Hematopoietic multipotent progenitor cell treated with erythropoietin and hydrocortisone succinate and interleukin-3 and kit ligand, for 6 days (in vitro differentiated cells): ENCODE data around the gene CCDC61.

ENCODE experiments used
- DNase-seq: peaks from one replicate; pipeline ENCODE4 v3.0.0-alpha.2; 2015

The CCDC61 gene

DNA sequence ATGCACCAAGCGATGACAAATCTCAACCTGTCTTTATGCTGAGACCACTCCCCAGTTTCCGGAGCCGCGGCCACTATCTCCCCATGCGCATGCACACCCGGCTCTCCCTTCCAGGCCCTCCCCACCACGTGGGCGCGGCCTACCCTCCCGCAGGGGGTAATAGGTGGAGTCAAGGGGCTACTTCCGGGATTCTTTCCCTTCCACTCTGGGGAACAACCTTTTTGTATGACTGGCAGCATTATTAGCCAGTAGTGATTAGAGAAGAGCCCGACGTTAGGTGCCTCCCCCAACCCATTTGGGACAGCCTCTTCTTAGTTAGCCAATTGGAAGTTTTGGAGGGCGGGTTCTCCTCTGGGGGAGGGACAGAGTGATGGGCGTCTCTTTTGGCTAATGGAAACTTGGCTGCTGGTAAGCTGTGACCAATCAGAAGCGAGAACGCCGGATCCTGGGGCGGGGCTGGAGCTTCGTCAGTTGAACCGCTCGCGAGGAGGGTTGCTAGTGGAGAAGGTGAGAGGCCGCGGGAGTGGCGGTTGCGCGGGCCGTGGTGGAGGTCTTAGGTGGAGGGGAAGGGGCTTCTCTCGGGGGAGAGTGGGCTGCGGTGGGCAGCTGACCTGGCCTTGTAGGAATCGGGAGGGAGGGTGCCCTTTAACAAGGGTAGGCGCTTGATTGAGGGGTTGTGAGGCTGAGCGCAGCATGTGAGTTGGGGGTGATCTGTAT lies at the start of gene CCDC61:
TSS of gene CCDC61 (plus strand) at position 470 of the 717 bp plus-strand sequence. CDS start 7,552 bp downstream, outside the sequence.
- peak; percentile 100 for DNase-seq

GRCh38 chr19:45947926-45948325 lies 47.3 kb upstream of the CCDC61 start:
- no peak for DNase-seq

DNA sequence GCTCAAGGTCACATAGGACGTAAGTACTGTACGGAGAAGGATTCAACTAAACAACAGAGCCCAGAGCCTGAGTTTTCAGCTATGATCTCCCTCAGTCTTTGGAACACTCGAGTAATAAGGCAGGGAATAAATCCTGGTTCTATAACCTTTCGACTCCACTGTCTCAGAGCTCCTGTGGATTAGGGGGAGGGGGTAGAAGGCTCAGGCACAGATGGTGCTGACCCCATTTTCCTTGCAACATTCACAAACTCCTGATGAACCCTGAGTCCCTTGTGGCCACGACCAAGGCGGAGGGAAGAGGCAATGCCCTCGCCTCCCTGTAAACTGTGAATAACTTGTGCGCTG lies 43.0 kb upstream of the CCDC61 start:
- DNase-seq: no peak

DNA sequence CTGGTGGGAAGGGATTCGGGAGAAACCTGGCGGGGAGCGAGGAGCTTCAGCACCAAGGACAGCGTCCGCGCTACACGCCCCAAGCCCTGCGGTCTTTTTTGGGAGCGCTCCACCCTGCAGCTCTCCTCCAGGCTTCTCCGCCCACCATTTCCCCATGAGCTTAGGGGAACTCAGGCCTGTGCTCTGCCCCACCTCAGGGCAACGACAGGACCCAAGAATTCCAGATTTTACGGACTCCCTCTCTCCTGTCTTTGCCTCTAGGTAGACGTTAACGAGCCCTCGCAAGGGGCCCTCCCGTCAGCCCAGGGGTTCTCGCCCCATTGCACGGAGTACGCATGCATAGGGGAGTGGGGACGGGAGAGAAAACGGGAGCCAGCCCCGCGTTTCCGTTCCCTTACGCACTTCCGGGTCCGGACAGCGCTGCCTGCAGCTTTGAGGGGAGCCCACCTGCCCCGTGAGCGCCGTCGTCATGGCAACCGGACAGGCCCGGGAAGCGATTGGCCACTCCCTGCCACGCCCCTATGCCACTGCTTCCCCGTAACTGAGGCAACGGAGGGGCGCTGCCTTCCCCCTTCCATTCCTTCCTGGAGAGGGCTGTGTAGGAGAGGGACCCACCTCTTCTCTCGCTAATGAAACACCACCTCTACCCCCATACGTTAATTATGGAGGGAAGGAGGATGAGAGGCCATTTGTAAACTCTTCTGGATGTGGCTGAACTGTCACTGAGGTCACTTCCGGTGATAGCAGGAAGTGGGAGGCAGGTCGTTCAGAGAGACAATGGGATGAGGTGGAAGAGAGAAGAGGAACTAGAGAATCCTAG lies 42.4 kb upstream of the CCDC61 start:
- DNase-seq: peak; percentile 86

- DNase-seq: no peak
Observed at GRCh38 chr19:45953676-45954075, 41.6 kb upstream of the CCDC61 start.

DNA sequence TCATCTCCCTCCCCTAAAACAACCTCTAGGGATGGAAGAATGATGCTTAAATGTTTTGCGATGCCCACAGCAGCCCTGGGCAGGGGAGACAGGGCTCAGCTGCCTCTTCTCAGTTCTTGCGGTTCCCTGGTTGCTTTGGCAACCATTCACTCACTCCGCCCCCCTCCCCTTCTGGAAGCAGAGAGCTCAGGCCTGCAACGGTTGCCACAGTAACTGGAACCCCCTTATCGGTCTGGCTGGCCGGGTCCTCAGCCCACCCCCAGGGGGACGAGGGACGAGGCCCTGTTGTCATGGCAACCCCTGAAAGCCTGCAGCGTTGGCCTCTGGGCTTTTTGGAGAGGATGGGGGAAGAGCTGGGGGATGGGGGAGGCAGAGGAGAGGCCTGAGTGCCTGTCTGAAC lies 41.1 kb upstream of the CCDC61 start:
- DNase-seq: no peak

GRCh38 chr19:45955905-45956608 lies 39.2 kb upstream of the CCDC61 start:
- DNase-seq: no peak

DNA sequence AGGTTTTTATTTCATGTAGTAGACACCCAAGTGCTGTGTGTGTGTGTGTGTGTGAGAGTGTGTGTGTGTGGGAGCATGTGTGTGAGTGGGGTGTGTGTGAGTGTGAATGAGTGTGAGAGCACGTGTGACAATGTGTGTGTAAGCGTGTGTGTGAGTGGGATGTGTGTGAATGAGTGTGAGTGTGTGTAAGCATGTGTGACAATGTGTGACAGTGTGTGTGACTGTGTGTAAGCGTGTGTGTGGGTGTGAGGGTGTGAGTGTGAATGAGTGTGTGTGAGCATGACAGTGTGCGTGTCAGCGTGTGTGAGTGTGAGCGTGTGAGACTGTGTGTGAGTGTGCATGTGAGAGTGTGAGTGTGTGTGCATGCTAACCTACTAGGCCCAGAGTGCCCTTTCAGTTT lies 36.9 kb upstream of the CCDC61 start:
- no peak for DNase-seq

DNA sequence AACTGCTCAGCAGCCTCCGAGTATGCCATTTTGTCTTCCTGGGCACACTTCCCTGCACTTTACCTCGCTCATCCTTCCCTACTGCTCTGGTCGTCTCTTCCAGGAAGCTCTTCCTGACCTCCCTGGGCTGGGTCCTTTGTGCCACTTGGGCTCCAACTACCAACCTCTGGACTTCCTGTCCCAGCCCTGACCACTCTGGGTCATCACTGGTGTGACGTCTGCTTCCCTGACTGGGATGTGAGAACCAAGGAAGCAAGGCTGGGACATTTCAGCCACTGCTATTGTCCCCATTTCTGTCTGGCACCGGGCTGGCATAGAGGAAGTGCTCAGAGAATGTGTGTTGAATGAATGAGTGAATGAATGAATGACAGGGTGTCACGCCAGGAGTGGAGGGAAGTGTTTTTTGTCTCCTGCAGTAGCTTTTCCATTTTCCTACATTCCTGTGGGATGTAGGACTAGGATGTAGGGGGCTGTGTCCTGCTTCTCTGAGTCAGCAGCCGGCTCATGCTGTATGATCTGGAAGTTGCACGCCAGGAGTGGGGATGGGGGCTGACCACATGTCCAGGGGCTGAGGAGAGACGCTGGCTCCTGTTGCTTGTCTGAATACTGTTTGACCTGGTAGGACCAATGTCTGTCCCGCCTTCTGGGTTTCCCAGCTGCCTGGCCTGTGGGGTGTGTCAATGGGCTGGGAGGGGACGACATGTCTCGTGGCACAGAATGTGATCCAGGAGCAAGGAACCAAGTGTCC lies 36.3 kb upstream of the CCDC61 start:
- DNase-seq: no peak

DNA sequence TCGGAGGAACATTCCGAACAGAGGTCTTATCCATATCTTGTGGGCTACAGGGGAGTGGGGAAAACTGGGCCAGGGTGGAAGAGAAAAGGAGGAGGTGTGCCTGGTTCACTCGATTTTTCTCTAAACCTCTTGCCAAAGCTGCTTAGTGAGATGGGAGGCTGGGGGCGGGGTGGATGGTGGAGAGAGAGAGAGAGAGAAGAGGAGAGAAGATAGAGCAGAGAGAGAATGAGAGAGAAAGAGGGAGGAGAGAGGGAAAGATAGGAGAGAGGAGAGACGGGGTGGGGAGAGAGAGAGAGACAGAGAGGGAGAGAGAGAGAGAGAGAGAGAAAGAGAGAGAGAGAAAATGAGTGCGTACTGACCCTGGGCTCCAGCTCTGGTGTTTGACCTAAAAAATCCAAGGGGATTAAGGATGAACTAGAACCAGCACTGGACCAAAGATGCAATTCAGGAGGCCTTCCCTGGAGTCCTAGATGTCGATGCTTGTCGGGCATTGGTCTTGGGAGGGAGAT lies 35.7 kb upstream of the CCDC61 start:
- no peak for DNase-seq

DNA sequence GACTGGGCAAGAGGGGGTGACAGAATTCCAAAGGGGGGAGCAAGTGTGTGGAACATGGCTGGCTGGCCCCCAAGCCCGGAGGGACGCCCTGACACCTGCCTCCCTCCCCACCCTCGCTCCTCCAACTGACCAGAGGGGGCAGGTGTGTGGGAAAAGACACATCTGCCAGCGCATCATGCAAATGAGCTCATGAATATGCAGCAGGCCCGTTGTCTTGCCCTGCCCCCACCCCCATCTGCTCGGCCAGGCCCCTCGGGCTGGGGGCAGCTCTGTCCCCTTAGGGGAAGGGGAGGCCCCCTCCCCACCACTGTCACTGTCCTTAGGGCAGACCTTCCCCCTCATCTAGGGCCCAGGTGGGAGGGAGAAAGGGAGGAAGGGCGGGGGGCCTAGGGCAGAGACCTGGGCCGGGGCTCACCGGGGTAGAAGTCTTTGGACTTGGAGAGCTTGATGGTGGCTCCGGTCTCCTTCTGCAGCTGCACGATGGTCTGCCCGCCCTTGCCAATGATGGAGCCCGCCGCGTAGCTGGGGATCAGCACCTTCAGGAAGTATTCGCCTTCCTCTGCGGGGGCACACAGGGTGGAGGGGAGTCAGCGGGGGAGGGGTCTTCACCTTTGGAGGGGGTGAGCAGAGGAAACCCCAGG lies 34.6 kb upstream of the CCDC61 start:
- no peak for DNase-seq

GRCh38 chr19:45962021-45962420 lies 33.2 kb upstream of the CCDC61 start:
- no peak for DNase-seq

- DNase-seq: no peak
Observed at GRCh38 chr19:45967246-45967645, 28.0 kb upstream of the CCDC61 start.

GRCh38 chr19:45968626-45969025 lies 26.6 kb upstream of the CCDC61 start:
- no peak for DNase-seq

DNA sequence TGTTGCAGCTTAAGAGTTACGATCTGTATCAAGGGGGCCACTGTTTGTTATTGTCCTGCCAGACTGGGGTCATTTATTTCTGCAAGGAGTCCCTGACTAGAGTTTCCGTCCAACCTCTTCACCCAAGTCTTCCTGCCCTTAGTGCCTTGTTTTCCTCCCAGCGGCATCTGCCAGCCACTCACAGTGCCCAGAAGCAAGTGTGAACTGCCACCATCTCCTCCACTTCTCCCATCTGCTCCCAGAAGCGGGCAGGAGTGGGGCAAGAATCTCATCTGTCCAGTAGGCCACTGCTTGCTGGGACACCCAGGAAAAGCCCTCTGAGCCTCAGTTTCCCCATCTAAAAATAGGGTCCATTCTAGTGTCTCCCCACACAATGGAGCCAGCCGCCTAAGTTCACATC lies 25.6 kb upstream of the CCDC61 start:
- DNase-seq: no peak

GRCh38 chr19:45971260-45971902 lies 23.9 kb upstream of the CCDC61 start:
- no peak for DNase-seq

DNA sequence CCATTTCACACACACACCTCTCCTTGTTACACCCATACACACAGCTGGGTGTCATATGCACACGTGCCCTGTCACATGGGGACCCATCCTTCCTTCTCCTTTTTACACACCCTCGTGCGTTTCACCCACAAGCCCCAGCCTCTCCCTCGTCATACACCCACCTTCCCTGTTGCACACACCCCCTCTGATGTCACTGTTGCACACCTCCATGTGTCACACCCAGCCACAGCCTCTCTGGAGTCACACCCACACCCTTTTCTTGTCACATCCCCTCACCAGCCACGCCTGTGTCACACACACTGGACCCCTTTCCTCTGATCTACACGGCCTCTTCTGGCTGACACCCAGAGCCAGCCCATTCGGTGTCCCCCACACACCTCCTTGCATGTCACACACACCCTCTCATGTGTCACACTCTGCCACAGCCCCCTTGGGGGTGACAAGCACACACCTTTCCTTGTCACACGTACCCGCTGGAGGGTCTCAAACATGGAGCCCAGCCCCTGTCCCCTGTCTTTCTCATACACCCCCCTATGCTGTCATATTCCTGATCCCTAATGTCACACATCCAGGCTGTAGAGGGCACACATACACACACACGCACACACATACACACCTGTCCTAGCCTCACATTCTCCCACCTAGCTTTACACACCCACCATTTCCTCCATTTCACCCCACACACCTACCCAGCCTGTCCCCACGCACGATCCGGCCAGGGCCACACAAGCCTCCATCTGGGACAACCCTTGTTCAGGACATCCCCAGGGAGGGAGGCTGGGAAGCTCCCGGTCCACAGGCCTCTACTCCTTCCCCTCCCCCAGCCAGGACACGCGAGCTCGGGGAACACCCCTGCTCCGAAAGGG lies 23.0 kb upstream of the CCDC61 start:
- DNase-seq: peak; percentile 32

GRCh38 chr19:45972947-45973540 lies 22.2 kb upstream of the CCDC61 start:
- DNase-seq: no peak

DNA sequence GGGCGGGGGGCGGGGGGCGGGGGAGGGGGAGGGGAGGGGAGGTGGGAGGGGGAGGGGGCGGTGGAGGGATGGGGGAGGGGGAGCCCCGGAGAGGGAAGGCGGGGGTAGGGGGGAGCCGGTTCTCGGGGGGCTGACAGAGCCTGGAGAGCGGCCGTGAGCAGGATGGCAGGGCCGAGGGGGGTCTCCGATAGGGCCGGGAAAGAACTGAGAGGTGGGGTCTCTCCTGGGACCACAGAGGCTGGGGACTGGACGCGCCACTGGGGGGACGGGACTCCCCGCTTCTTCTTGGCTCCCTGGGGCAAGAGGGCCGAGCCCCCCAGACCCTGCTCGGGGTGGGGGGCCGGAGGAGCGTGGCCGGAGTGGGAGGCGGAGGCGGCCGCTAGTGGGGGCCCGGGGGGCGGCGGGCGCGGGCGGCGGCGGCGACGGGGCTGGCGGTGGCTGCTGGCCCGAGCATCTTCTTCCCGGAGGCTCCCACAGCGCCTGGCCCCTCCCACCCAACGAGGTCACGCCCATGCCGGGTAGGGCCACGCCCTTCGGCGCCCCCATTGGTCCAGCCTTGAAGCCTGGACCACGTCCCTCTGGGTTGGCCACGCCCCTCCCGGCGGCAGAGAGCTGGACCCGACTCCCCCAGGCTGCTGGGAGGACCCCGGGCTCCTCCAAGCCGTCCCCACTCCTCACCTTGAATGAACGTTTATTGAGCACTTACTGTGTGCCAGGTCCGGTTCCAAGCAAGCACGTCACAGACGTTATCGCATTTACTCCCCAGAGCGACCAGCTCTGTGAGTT lies 21.5 kb upstream of the CCDC61 start, which contains the start of gene NOVA2:
TSS of gene NOVA2 (minus strand) at position 313 of the 786 bp plus-strand sequence. CDS start 514 bp downstream, outside the sequence.
- DNase-seq: peak; percentile 77
